Myocyte (in vitro differentiated cells): ENCODE measurements around the gene GMDS. TPM values are rescaled to one million over a fixed set of nuclear protein-coding genes. Genes with fewer than 3 reads are reported as not detected.

Experiments
- DNase-seq: peaks from one replicate; pipeline ENCODE4 v3.0.0-alpha.2; 2012; ENCODE audit warnings: low read depth
- total RNA-seq: library from RNA; depleted of rRNA; stranded (reverse); fragments of >200 nt; gene quantifications from 2 replicates; pipeline ENCODE4 v1.2.3, GENCODE V29; 2014

The GMDS gene
- total RNA-seq, 1 donor from 2014 or later = 9.3 TPM

- DNase-seq = peak; percentile 66
Observed at GRCh38 chr6:2103765-2104523, 141.5 kb downstream of the GMDS start.

- no peak for DNase-seq
Observed at GRCh38 chr6:2102966-2103365, 142.4 kb downstream of the GMDS start.

- no peak for DNase-seq
Observed at GRCh38 chr6:2102316-2102883, 143.0 kb downstream of the GMDS start.

GRCh38 chr6:2101213-2101612, 144.2 kb downstream of the GMDS start:
- no peak for DNase-seq

GRCh38 chr6:2099870-2100269, 145.5 kb downstream of the GMDS start:
- no peak for DNase-seq

- no peak for DNase-seq
Observed at GRCh38 chr6:2097464-2097863, 147.9 kb downstream of the GMDS start.

- DNase-seq = no peak
Observed at GRCh38 chr6:2094642-2095041, 150.8 kb downstream of the GMDS start.

- DNase-seq = no peak
Observed at GRCh38 chr6:2086326-2086965, 159.0 kb downstream of the GMDS start.

GRCh38 chr6:2085657-2086056, 159.7 kb downstream of the GMDS start:
- DNase-seq = no peak

GRCh38 chr6:2081155-2082138, 164.0 kb downstream of the GMDS start:
- DNase-seq = no peak

GRCh38 chr6:2078888-2079287, 166.5 kb downstream of the GMDS start:
- DNase-seq = no peak

GRCh38 chr6:2077826-2078225, 167.6 kb downstream of the GMDS start:
- DNase-seq = no peak

- no peak for DNase-seq
Observed at GRCh38 chr6:2073476-2073875, 171.9 kb downstream of the GMDS start.

GRCh38 chr6:2072453-2072852, 173.0 kb downstream of the GMDS start:
- no peak for DNase-seq

- peak; percentile 40 for DNase-seq
Observed at GRCh38 chr6:2063547-2063946, 181.9 kb downstream of the GMDS start.

- no peak for DNase-seq
Observed at GRCh38 chr6:2061880-2062279, 183.5 kb downstream of the GMDS start.

- DNase-seq = no peak
Observed at GRCh38 chr6:2055911-2056310, 189.5 kb downstream of the GMDS start.

GRCh38 chr6:2055143-2055542, 190.3 kb downstream of the GMDS start:
- no peak for DNase-seq

GRCh38 chr6:2054516-2055067, 190.8 kb downstream of the GMDS start:
- DNase-seq = no peak

- no peak for DNase-seq
Observed at GRCh38 chr6:2053691-2054090, 191.7 kb downstream of the GMDS start.

- no peak for DNase-seq
Observed at GRCh38 chr6:2047855-2048254, 197.6 kb downstream of the GMDS start.
